DND-41 (cell line): ENCODE data around the gene KAT6B.

Experiments
- ATAC-seq: fragments of 200-7000 bp; cut with Tn5 transposase; 3 replicates; pipeline ENCODE4 v1.9.1; 2021; ENCODE audit warnings: low read depth; ENCODE audit not compliant: insufficient read depth
- DNase-seq: peaks from one replicate; pipeline ENCODE4 v3.0.0-alpha.2; 2020
- H2AFZ ChIP-seq: 2 replicates; pipeline ENCODE4 v1.6.0; 2012; ENCODE audit warnings: low read depth, low read length
- H3K27ac ChIP-seq: 2 replicates; pipeline ENCODE4 v1.5.1; 2012; ENCODE audit warnings: low read length, inconsistent platforms
- H3K27me3 ChIP-seq: fragments of 200-600 bp; sonication (generic); 2 replicates; pipeline ENCODE4 v1.6.0; 2012; ENCODE audit warnings: low read length, mild to moderate bottlenecking, inconsistent platforms; ENCODE audit not compliant: insufficient read depth, poor library complexity
- H3K36me3 ChIP-seq: 2 replicates; pipeline ENCODE4 v1.5.1; 2012; ENCODE audit warnings: low read length, inconsistent platforms; ENCODE audit not compliant: insufficient read depth
- H3K4me1 ChIP-seq: 2 replicates; pipeline ENCODE4 v1.5.1; 2012; ENCODE audit warnings: mild to moderate bottlenecking, low read length; ENCODE audit not compliant: insufficient read depth
- H3K4me2 ChIP-seq: 2 replicates; pipeline ENCODE4 v1.6.0; 2012; ENCODE audit warnings: mild to moderate bottlenecking, moderate library complexity, low read length, inconsistent platforms; ENCODE audit not compliant: insufficient read depth
- H3K4me3 ChIP-seq, 2 experiments: fragments of 200-600 bp in 1 of 2; shearing (Covaris generic) in 1 of 2; 2 replicates each; pipeline ENCODE4 v1.5.1; 2012 to 2016; ENCODE audit warnings: inconsistent platforms in 2 of 2, low read length in 2 of 2, mild to moderate bottlenecking in 2 of 2, low read depth in 1 of 2, moderate library complexity in 1 of 2
- H3K79me2 ChIP-seq: 2 replicates; pipeline ENCODE4 v1.6.0; 2012; ENCODE audit warnings: low read length, inconsistent platforms; ENCODE audit not compliant: insufficient read depth
- H3K9ac ChIP-seq: 2 replicates; pipeline ENCODE4 v1.6.0; 2012; ENCODE audit warnings: low read depth, mild to moderate bottlenecking, inconsistent platforms, low read length, moderate library complexity
- H3K9me3 ChIP-seq: 2 replicates; pipeline ENCODE4 v1.5.1; 2012; ENCODE audit warnings: low read length, moderate library complexity, mild to moderate bottlenecking, inconsistent platforms; ENCODE audit not compliant: insufficient read depth, severe bottlenecking
- H4K20me1 ChIP-seq: 2 replicates; pipeline ENCODE4 v1.6.0; 2012; ENCODE audit warnings: low read length; ENCODE audit not compliant: insufficient read depth
- EZH2 ChIP-seq: IDR thresholded peaks from 3 replicates; pipeline ENCODE4 v1.6.1; 2012; ENCODE audit warnings: borderline replicate concordance, low read depth, mild to moderate bottlenecking, moderate library complexity, low read length, inconsistent platforms; ENCODE audit not compliant: severe bottlenecking
- TF ChIP-seq, protein P1 (sequence below): IDR thresholded peaks from 2 replicates; pipeline ENCODE4 v1.5.1; 2012; ENCODE audit warnings: borderline replicate concordance, low read length, moderate library complexity, mild to moderate bottlenecking; ENCODE audit not compliant: poor library complexity, severe bottlenecking; ENCODE audit errors: extremely low read depth

Gene KAT6B

DNA sequence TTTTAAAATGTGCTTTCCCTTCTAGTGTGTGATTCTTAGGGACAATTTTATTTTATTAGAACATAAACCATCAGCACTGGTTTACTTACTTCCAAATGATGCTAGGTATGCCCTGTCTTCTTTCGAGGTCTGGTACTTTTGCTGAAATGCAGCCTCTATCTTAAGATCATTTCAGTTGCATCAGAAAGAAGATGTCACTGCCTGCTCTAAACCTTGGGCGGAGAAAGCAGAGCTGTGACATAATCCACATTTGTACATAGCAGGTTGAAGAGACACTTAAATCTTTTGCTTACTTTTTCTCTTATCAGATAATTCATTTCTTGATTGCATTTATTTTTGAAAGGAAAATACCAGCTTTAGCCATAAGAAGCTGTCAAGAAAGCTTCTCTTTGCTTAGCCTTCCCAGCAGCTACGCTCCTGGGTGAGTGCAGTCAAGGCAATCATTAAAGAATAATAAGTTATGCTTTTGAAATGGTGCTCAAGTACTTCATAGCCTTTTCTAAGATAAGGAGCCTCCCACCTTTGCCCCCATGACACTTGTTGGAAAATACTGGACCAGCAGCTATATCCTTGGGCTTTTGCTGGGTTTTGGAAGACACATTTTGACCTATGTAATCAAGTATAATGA, 176.7 kb downstream of the KAT6B start:
- H3K9ac ChIP-seq: no peak overlapping the region
- H4K20me1 ChIP-seq: no peaks in the 10 kb centered on the region
- DNase-seq (no peak), ATAC-seq (no peak)
- no peaks in the 10 kb centered on the region for H3K79me2 ChIP-seq
- H3K4me3 ChIP-seq: no peak overlapping the region
- no peaks in the 10 kb centered on the region for H3K4me1 ChIP-seq
- TF ChIP-seq, protein P1, sequence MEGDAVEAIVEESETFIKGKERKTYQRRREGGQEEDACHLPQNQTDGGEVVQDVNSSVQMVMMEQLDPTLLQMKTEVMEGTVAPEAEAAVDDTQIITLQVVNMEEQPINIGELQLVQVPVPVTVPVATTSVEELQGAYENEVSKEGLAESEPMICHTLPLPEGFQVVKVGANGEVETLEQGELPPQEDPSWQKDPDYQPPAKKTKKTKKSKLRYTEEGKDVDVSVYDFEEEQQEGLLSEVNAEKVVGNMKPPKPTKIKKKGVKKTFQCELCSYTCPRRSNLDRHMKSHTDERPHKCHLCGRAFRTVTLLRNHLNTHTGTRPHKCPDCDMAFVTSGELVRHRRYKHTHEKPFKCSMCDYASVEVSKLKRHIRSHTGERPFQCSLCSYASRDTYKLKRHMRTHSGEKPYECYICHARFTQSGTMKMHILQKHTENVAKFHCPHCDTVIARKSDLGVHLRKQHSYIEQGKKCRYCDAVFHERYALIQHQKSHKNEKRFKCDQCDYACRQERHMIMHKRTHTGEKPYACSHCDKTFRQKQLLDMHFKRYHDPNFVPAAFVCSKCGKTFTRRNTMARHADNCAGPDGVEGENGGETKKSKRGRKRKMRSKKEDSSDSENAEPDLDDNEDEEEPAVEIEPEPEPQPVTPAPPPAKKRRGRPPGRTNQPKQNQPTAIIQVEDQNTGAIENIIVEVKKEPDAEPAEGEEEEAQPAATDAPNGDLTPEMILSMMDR: no peak
- no peak for TF ChIP-seq EZH2
- peaks cover 4% of the 10 kb centered on the region; the same call in 1 of the 2 replicates for H3K36me3 ChIP-seq
- no peaks in the 10 kb centered on the region for H3K9me3 ChIP-seq
- H3K27me3 ChIP-seq: no peaks in the 10 kb centered on the region
- no peak overlapping the region for H3K27ac ChIP-seq
- no peak overlapping the region for H3K4me2 ChIP-seq
- H2AFZ ChIP-seq: no peak overlapping the region

DNA sequence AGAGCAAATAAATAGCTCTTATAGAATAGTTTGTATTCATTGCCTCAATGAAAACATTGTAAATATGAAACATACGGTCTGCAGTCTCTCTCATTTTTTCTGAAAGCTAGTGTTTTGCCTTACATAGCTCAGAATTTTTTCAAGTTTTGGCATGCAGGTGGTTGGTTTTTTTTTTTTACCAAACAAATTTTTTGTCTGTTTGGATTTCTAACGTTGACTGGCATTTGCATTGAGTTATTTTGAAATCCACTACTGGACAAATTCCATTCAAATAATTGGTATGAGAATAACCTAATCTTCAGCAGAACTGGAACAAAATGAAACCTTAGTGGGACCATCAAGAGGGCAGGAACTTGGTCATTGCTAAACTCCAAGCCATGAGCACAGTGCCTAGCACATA, 177.5 kb downstream of the KAT6B start:
- DNase-seq (no peak), ATAC-seq (no peak)
- TF ChIP-seq EZH2: no peak
- TF ChIP-seq, protein P1: no peak
- no peaks in the 10 kb centered on the region for H3K27me3 ChIP-seq
- no peaks in the 10 kb centered on the region for H4K20me1 ChIP-seq
- no peaks in the 10 kb centered on the region for H3K9me3 ChIP-seq
- H3K4me1 ChIP-seq: no peaks in the 10 kb centered on the region
- H3K36me3 ChIP-seq: peaks cover 4% of the 10 kb centered on the region; the same call in 1 of the 2 replicates
- no peak overlapping the region for H3K4me2 ChIP-seq
- H3K79me2 ChIP-seq: no peaks in the 10 kb centered on the region
- H3K9ac ChIP-seq: no peak overlapping the region
- H3K4me3 ChIP-seq: no peak overlapping the region
- no peak overlapping the region for H3K27ac ChIP-seq
- H2AFZ ChIP-seq: no peak overlapping the region

DNA sequence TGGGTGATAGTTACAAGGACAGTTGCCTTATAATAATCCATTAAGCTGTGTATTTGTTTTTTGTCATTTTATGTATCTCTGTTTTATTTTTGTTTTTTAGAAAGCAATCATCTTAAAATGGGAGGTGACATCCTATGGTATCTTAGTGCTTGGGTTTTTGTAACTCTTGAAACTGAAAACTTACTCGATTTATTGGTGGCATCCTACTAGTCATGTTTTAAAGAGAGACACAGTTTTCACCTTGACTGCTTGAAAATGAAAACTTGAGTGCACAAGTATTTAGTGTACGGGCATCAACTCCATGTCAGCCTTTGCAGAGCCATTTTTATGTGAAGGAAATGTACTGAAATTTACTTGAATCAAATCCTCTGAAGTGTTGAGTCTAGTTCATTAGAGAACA, 181.2 kb downstream of the KAT6B start:
- Histone ChIP-seq H3K4me1 (no peaks in the 10 kb centered on the region), H3K9ac (no peak overlapping the region), H3K79me2 (no peaks in the 10 kb centered on the region), H3K27ac (no peak overlapping the region), H4K20me1 (no peaks in the 10 kb centered on the region), H3K4me3 (no peak overlapping the region), H3K4me2 (no peak overlapping the region), H3K27me3 (no peaks in the 10 kb centered on the region), H3K36me3 (peaks cover 9% of the 10 kb centered on the region; the same call in 1 of the 2 replicates), H2AFZ (no peak overlapping the region), H3K9me3 (no peaks in the 10 kb centered on the region)
- ATAC-seq (no peak), DNase-seq (no peak)
- no peak for TF ChIP-seq EZH2
- TF ChIP-seq, protein P1: no peak
